Right ventricle myocardium superior (tissue), 1 donor: ENCODE measurements around the gene AUP1. TPM values are rescaled to one million over a fixed set of nuclear protein-coding genes. Genes with fewer than 3 reads are reported as not detected.

Experiments
- ATAC-seq: fragments of 200-7000 bp; cut with Tn5 transposase; one replicate; pipeline ENCODE4 v1.9.1; 2020; ENCODE audit warnings: mild to moderate bottlenecking; ENCODE audit not compliant: poor library complexity
- DNase-seq: peaks from one replicate; pipeline ENCODE4 v3.0.0-alpha.2; 2020
- intact Hi-C: fragments of 100-400 bp; cut with DNase I; formaldehyde crosslinking; loops from one replicate; pipeline ENCODE4 v1.11.2; 2022
- total RNA-seq: library from RNA; stranded (reverse); fragmentation: NEBNext Ultra II Directional; extraction: Animal tissue kit (Norgen Biotek cat#: 25700); gene quantifications from one replicate; pipeline ENCODE4 v1.2.1, GENCODE V29; 2021
- donor health status: DM: no; HTN: yes; CAD: no; lungs with severe emphysema.

The AUP1 gene
- total RNA-seq, 1 donor from 2014 or later, result 43.2 TPM

GRCh38 chr2:74559912-74560311, 30.4 kb upstream of the AUP1 start:
- DNase-seq, result no peak
- ATAC-seq, result no peak
- intact Hi-C loops, result no loop called here

- DNase-seq (no peak), ATAC-seq (no peak)
- intact Hi-C loops, result no loop called here
Measured at GRCh38 chr2:74558284-74559230, 29.1 kb upstream of the AUP1 start.

- ATAC-seq, result no peak
- no peak for DNase-seq
- intact Hi-C loops, result no loop called here
Measured at GRCh38 chr2:74556831-74557370, 27.4 kb upstream of the AUP1 start.

GRCh38 chr2:74556159-74556558, 26.7 kb upstream of the AUP1 start:
- no peak for ATAC-seq
- intact Hi-C loops, result no loop called here
- no peak for DNase-seq

- DNase-seq (peak; percentile 49), ATAC-seq (no peak)
- intact Hi-C loops, result no loop called here
Measured at GRCh38 chr2:74555610-74556103, 26.2 kb upstream of the AUP1 start.

GRCh38 chr2:74554820-74555531, 25.5 kb upstream of the AUP1 start:
- peak; percentile 73 for DNase-seq
- intact Hi-C loops, result no loop called here
- peak; percentile 45 for ATAC-seq

- DNase-seq (peak; percentile 94), ATAC-seq (peak; percentile 90)
- intact Hi-C loops, result no loop called here
Measured at GRCh38 chr2:74553892-74554819, 24.6 kb upstream of the AUP1 start, which contains the start of the genes DOK1 and LOXL3. DOK1 (plus strand) TSS chr2:74554720; CDS start chr2:74554755, 35 bp downstream. LOXL3 (minus strand) TSS chr2:74553942; CDS start chr2:74552634, 1,308 bp downstream.

GRCh38 chr2:74552914-74553811, 23.7 kb upstream of the AUP1 start:
- intact Hi-C loops, result no loop called here
- no peak for ATAC-seq
- DNase-seq, result no peak

GRCh38 chr2:74551942-74552913, 22.7 kb upstream of the AUP1 start:
- intact Hi-C loops, result no loop called here
- ATAC-seq (no peak), DNase-seq (no peak)

GRCh38 chr2:74551530-74551929, 22.0 kb upstream of the AUP1 start:
- DNase-seq (no peak), ATAC-seq (no peak)
- intact Hi-C loops, result no loop called here

GRCh38 chr2:74550231-74550630, 20.7 kb upstream of the AUP1 start:
- DNase-seq (no peak), ATAC-seq (no peak)
- intact Hi-C loops, result no loop called here

- peak; percentile 87 for DNase-seq
- intact Hi-C loops, result no loop called here
- ATAC-seq, result peak; percentile 90
Measured at GRCh38 chr2:74548900-74549826, 19.7 kb upstream of the AUP1 start.

GRCh38 chr2:74548285-74548899, 18.9 kb upstream of the AUP1 start:
- intact Hi-C loops, result no loop called here
- no peak for DNase-seq
- no peak for ATAC-seq

GRCh38 chr2:74546004-74546403, 16.5 kb upstream of the AUP1 start:
- intact Hi-C loops, result no loop called here
- no peak for ATAC-seq
- no peak for DNase-seq

- no peak for DNase-seq
- no peak for ATAC-seq
- intact Hi-C loops, result no loop called here
Measured at GRCh38 chr2:74544634-74545033, 15.1 kb upstream of the AUP1 start.
